Right ventricle myocardium superior (tissue), 1 donor: Measurements from ENCODE around the gene DERL2. TPM values are rescaled to one million over a fixed set of nuclear protein-coding genes. Genes with fewer than 3 reads are reported as not detected.
"Not testable (repeated sequence)": the region's sequence is repeated elsewhere in the genome, so short reads cannot be mapped to it uniquely, and the experiment has no call there.

Source experiments
- ATAC-seq: fragments of 200-7000 bp; cut with Tn5 transposase; one replicate; pipeline ENCODE4 v1.9.1; 2020; ENCODE audit warnings: mild to moderate bottlenecking; ENCODE audit not compliant: poor library complexity
- DNase-seq: peaks from one replicate; pipeline ENCODE4 v3.0.0-alpha.2; 2020
- intact Hi-C: fragments of 100-400 bp; cut with DNase I; formaldehyde crosslinking; loops from one replicate; pipeline ENCODE4 v1.11.2; 2022
- total RNA-seq: library from RNA; stranded (reverse); fragmentation: NEBNext Ultra II Directional; extraction: Animal tissue kit (Norgen Biotek cat#: 25700); gene quantifications from one replicate; pipeline ENCODE4 v1.2.1, GENCODE V29; 2021
- donor health status: DM: no; HTN: yes; CAD: no; lungs with severe emphysema.

DERL2 gene
- total RNA-seq, 1 donor from 2014 or later = 24.7 TPM

- no peak for DNase-seq
- no peak for ATAC-seq
- intact Hi-C loops = no loop called here
Observed at GRCh38 chr17:5464717-5465507, 21.1 kb downstream of the DERL2 start.

DNA sequence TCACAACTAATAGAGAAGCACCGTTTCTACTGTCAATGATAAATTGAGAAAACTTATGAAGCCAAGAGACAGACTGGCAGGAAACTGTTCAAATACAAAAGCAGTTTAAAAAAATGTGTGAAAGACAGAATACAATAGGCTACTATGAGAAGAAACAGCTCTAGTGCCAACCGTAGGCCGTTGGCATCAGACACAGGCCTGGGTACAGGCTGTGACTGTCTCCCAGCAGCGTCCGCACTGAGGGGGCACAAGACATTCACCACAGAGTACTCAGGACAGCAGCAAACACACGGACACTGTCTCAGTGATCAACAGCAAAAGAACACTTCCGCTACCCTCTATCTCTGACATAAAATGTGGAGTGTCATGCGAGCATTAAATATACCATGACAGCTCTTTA is 39.2 kb downstream of the DERL2 start:
- intact Hi-C loops = no loop called here
- no peak for ATAC-seq

DNA sequence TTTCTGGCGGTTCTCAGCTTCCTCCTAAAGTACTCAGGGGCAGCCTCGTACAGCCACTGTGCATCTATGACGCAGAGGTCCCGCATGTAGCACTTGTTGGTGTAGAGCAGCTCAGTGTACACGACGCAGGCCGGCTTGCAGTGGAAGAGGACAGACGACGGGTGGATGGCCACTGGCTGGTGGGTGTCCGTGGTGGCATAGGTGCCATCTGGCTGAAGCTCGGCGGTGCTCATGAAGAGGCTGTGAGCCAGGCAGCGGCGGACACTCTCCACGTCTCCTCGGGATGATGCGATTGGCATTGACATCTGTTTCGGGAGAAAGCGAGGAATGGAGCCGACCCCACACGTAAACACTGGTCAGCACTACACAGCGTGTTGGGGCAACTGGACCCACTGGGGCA is 41.8 kb downstream of the DERL2 start:
- ATAC-seq = no peak
- intact Hi-C loops = no loop called here
- no peak for DNase-seq

More for the DNA sequence above, 39.2 kb downstream of the DERL2 start:
- DNase-seq = no peak

- DNase-seq = no peak
- no peak for ATAC-seq
- intact Hi-C loops = no loop called here
Observed at GRCh38 chr17:5443728-5444127, 42.2 kb downstream of the DERL2 start.

GRCh38 chr17:5439446-5439764 is 46.6 kb downstream of the DERL2 start:
- intact Hi-C loops = no loop called here
- ATAC-seq = no peak
- DNase-seq = no peak

DNA sequence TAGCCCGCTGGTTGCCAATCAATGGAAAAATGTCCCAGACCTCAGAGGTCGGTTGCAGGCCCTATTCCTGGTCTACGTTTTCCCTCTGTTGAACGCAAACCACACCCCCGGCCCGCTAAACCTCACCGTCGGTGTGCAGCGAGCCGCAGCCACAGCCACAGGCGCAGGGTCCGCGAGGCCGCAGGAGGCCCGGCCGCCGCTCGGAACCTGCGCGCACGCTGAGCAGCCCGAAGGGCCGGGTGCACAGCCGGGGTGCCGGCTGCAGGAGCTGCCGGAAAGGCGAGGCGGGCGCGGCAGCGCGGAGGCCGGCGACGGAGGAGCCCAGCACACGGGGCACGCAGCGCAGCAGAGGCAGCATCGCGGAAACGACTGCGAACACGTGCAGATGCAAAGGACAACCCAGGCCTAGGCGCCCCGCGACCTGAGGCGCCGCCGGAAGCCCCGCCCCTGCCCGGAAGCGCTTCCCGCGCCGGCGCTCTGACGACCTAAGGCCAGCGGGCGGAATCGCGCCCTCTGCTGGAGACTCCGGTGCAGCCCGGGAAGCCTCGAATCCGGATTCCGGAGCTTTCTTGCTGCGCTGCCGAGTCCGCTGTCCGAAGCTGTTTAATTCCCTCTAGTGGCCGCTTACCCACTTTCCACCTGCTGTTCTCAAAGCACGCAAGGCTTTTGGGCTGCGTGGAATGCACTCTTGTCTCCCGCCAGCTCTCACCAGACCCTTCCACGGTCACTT is 47.1 kb downstream of the DERL2 start, which contains the start of gene C1QBP:
Gene C1QBP (minus strand): TSS at position 440 of the 730 bp plus-strand sequence. CDS start 82 bp downstream, at position 358.
- peak; percentile 98 for ATAC-seq
- intact Hi-C loops = no loop called here
- DNase-seq = peak; percentile 95

- ATAC-seq (no peak), DNase-seq (no peak)
- intact Hi-C loops = no loop called here
Observed at GRCh38 chr17:5437721-5438317, 48.2 kb downstream of the DERL2 start.

DNA sequence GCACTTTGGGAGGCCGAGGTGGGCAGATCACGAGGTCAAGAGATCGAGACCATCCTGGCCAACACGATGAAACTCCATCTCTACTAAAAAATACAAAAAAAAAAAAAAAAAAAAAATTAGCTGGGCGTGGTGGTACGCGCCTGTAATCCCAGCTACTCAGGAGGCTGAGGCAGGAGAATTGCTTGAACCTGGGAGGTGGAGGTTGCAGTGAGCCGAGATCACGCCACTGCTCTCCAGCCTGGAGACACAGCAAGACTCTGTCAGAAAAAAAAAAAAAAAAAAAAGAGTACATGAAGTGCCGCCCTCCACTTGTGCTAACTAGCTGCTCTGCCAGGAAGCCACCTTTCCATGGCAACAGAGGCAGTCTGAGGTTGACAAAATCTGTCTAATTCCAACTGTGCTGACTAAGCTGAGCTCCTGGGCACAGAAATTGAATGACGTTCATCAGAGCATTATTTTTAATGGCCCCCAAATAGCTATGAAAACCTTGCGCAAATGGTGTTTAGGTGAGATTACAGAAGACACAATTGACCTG is 50.1 kb downstream of the DERL2 start:
- intact Hi-C loops, ATAC-seq, DNase-seq: not testable (repeated sequence)

- no peak for DNase-seq
- intact Hi-C loops = no loop called here
- ATAC-seq = no peak
Observed at GRCh38 chr17:5434984-5435383, 51.0 kb downstream of the DERL2 start.

DNA sequence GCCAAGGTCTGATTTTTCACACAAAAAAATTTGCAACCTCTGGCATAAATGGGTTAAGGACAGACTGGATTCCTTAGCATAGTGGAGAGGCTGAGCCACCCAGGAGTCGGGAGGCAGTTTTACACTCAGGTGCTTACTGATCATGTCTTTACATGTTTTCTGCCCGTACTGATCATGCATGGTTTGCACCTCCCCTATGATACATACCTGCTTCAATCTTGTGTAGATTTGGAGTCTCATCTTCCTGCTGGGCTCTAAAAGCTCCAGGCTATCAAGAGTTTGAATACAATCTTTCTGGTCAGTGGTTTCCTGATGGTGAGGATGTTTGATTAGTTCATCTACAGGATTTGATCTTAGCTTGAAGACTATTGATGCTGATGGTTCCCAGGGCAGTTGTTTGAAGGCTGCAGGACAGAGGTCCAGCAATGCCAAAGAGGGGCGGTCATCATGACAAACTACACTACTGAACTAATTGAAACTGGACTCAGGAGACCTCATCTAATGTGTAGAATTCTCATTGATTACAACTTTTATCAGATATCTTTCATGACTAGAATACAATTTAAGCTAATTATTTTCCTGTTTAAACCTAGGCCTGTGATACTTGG is 53.9 kb downstream of the DERL2 start:
- DNase-seq = no peak
- intact Hi-C loops = no loop called here
- no peak for ATAC-seq

GRCh38 chr17:5431234-5431633 is 54.7 kb downstream of the DERL2 start:
- ATAC-seq, intact Hi-C loops: not testable (repeated sequence)

GRCh38 chr17:5430413-5430999 is 55.5 kb downstream of the DERL2 start:
- DNase-seq (no peak), ATAC-seq (no peak)
- intact Hi-C loops = no loop called here

More at GRCh38 chr17:5431234-5431633, 54.7 kb downstream of the DERL2 start:
- DNase-seq = not testable (repeated sequence)

DNA sequence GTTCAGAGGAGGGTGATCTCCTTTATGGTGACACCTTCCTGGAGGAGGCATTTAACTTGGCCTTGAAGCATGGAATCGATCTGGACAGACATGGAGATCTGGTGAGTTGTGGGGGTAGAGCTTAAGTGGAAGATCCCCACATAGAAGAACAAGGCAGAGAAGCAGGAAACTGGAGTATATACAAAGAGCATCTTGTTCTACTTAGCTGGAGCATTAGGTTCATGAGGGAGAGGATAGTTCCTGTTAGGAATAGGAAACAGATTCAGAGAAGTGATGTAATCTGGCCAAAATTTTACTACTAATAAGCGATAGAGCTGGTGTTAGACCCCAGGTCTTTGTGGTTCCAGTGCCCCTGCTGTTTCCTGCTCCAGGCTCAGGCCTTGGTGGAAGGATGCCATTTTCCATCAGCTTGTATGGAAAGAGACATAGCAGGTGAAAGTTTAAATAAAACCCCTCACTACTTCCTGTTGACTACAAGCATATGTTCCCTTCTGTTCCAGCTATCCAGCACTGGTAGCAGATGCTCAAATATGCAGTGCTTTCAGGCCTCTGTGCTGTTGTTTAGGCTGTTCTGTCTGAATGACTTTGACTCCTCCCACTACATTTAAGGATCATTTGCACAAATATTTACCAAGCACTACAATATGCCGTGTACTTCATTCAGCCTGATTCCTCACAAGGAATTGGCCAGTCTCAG is 56.6 kb downstream of the DERL2 start:
- no peak for ATAC-seq
- intact Hi-C loops = no loop called here

DNA sequence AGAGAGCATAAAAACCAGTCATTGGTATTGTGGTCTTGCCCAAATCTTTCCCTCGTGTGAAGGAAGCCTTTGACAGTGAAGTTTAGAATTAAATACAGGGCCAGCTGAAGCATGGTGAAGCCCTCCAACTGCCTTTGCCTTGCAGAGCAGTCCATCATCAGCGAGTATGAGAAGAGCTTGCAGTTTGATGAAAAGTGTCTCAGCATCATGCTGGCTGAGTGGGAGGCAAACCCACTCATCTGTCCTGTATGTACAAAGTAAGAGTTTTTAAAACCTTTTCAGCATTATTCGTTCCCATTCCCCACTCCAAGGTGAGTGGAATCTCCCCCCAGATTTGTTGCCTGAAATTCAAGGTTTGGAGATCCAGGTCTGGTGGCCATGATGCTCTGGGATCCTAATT is 60.2 kb downstream of the DERL2 start:
- ATAC-seq (no peak), DNase-seq (no peak)
- intact Hi-C loops = no loop called here

More for the DNA sequence above, 56.6 kb downstream of the DERL2 start:
- no peak for DNase-seq

GRCh38 chr17:5424909-5425308 is 61.1 kb downstream of the DERL2 start:
- ATAC-seq (no peak), DNase-seq (no peak)
- intact Hi-C loops = no loop called here

DNA sequence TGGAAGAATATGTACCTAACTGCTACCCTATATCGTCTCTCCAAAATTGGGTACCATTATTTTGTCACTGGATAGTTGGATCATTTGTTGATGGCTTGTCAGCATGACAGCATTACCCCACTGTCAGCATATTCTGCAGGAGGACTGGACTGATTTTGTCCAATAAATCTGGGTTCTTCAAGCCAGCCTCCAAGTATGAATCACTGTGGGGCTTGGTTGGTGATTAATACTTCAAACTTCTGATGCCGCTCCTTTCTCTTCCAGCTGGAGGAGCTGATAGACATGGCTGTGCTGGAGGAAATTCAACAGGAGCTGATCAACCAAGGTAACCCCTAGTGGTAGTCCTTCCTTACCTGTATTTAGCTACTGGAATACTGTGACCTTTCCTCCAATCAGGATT is 63.5 kb downstream of the DERL2 start:
- DNase-seq (no peak), ATAC-seq (no peak)
- intact Hi-C loops = no loop called here
